GM19035 (cell line): Measurements from ENCODE around the gene NUP93.
A peak's percentile ranks its signal among the peaks of the same experiment; 100 is the strongest.

ENCODE experiments used
- ATAC-seq: cut with Tn5 transposase; IDR thresholded peaks from one replicate; pipeline ENCODE4 v1.9.1; 2021; ENCODE audit not compliant: unreplicated experiment

The NUP93 gene

GRCh38 chr16:56729735-56730662 is at the start of gene NUP93:
Gene NUP93 (plus strand): TSS chr16:56730129. CDS start chr16:56748248, 18,119 bp downstream.
- peak; percentile 86 for ATAC-seq

GRCh38 chr16:56681939-56682702 is 47.8 kb upstream of the NUP93 start, which contains the start of gene MT1X:
Gene MT1X (plus strand): TSS chr16:56682470. CDS start chr16:56682541, 71 bp downstream.
- ATAC-seq, result peak; percentile 99

- no peak for ATAC-seq
These were observed 47.1 kb upstream of the NUP93 start for GRCh38 chr16:56682703-56683397.

GRCh38 chr16:56683424-56684172 is 46.3 kb upstream of the NUP93 start:
- no peak for ATAC-seq

- ATAC-seq, result no peak
These were observed 45.5 kb upstream of the NUP93 start for GRCh38 chr16:56684256-56684925.

GRCh38 chr16:56684926-56685590 is 44.9 kb upstream of the NUP93 start:
- ATAC-seq, result no peak

GRCh38 chr16:56686758-56687157 is 43.2 kb upstream of the NUP93 start:
- ATAC-seq, result no peak

- ATAC-seq, result no peak
These were observed 41.2 kb upstream of the NUP93 start for GRCh38 chr16:56688762-56689161.

GRCh38 chr16:56689171-56689570 is 40.8 kb upstream of the NUP93 start:
- ATAC-seq, result no peak

- no peak for ATAC-seq
These were observed 39.4 kb upstream of the NUP93 start for GRCh38 chr16:56690420-56691122.

- ATAC-seq, result no peak
These were observed 38.0 kb upstream of the NUP93 start for GRCh38 chr16:56691885-56692284.

GRCh38 chr16:56695246-56695645 is 34.7 kb upstream of the NUP93 start:
- ATAC-seq, result no peak

- ATAC-seq, result no peak
These were observed 32.3 kb upstream of the NUP93 start for GRCh38 chr16:56697456-56698155.

GRCh38 chr16:56700195-56700594 is 29.7 kb upstream of the NUP93 start:
- no peak for ATAC-seq

GRCh38 chr16:56700631-56701030 is 29.3 kb upstream of the NUP93 start:
- no peak for ATAC-seq

GRCh38 chr16:56701534-56701933 is 28.4 kb upstream of the NUP93 start:
- ATAC-seq, result no peak

- no peak for ATAC-seq
These were observed 27.1 kb upstream of the NUP93 start for GRCh38 chr16:56702836-56703235.
